ENCODE results near the gene CPSF3. TPM values are rescaled to one million over a fixed set of nuclear protein-coding genes. Genes with fewer than 3 reads are reported as not detected.

Gene CPSF3
- polyA plus RNA-seq, 1 experiment: 48.6 TPM

GRCh38 chr2:9451231-9451630, 27.8 kb downstream of the CPSF3 start:
- ChIA-PET CTCF (no interaction called here), POLR2A (no interaction called here)
- TF ChIP-seq CTCF (IDR thresholded peaks at IDR 0.05; ENCODE audit: low read depth, low read length): no peak
- Histone ChIP-seq H3K9me3 (ENCODE audit: control insufficient read depth, insufficient read depth, low read length) (no peaks in the 10 kb centered on the region; the same call in 1 of the 2 replicates), H3K27ac (ENCODE audit: low read depth, low read length) (no peak overlapping the region), H3K4me3 (ENCODE audit: low read depth, low read length) (no peak overlapping the region), H3K27me3 (ENCODE audit: control insufficient read depth, insufficient read depth, low read length) (no peaks in the 10 kb centered on the region)
- no peak for DNase-seq (ENCODE audit: low read depth, low spot score)

GRCh38 chr2:9460441-9461017, 37.1 kb downstream of the CPSF3 start:
- no peak for TF ChIP-seq CTCF (IDR thresholded peaks at IDR 0.05; ENCODE audit: low read depth, low read length)
- ChIA-PET CTCF (interaction anchor here (0.7 kb wide), 1 partner anchor 51 kb away, joined by 3 read pairs; no protein-coding TSS in a partner anchor), POLR2A (no interaction called here)
- Histone ChIP-seq H3K9me3 (ENCODE audit: control insufficient read depth, insufficient read depth, low read length) (no peaks in the 10 kb centered on the region), H3K4me3 (ENCODE audit: low read depth, low read length) (no peak overlapping the region), H3K27ac (ENCODE audit: low read depth, low read length) (no peak overlapping the region), H3K27me3 (ENCODE audit: control insufficient read depth, insufficient read depth, low read length) (no peaks in the 10 kb centered on the region)
- no peak for DNase-seq (ENCODE audit: low read depth, low spot score)

- no peak for DNase-seq (ENCODE audit: low read depth, low spot score)
- no peaks in the 10 kb centered on the region; the same call in 1 of the 2 replicates for H3K9me3 ChIP-seq (ENCODE audit: control insufficient read depth, insufficient read depth, low read length)
- no peak overlapping the region for H3K27ac ChIP-seq (ENCODE audit: low read depth, low read length)
- ChIA-PET POLR2A (no interaction called here), CTCF (interaction anchor here (0.7 kb wide), 1 partner anchor 52 kb away, joined by 3 read pairs; no protein-coding TSS in a partner anchor)
- no peak overlapping the region for H3K4me3 ChIP-seq (ENCODE audit: low read depth, low read length)
- no peak for TF ChIP-seq CTCF (IDR thresholded peaks at IDR 0.05; ENCODE audit: low read depth, low read length)
- no peaks in the 10 kb centered on the region for H3K27me3 ChIP-seq (ENCODE audit: control insufficient read depth, insufficient read depth, low read length)
Measured at GRCh38 chr2:9461079-9461478, 37.6 kb downstream of the CPSF3 start.

DNA sequence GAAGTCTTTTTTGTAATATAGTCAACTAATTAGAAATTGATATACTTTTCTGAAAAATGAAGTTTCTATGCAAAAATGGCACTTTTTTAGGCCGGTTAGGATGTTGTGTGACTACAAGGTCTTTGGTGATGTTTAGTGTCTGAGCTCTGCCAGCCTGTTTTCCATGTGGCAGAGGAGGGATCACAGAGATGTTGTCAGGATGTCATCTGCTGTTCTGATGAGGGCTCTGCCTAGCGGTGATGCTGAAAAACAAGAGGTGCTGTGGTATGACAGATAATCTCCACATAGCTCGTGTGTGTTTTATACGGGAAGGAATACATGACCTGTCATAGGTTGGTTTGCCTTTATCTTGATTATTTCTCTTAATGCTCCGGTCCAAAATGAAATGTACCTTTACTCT, 38.9 kb downstream of the CPSF3 start:
- Histone ChIP-seq H3K9me3 (ENCODE audit: control insufficient read depth, insufficient read depth, low read length) (no peaks in the 10 kb centered on the region; the same call in 1 of the 2 replicates), H3K4me3 (ENCODE audit: low read depth, low read length) (no peak overlapping the region), H3K27me3 (ENCODE audit: control insufficient read depth, insufficient read depth, low read length) (no peaks in the 10 kb centered on the region), H3K27ac (ENCODE audit: low read depth, low read length) (no peak overlapping the region)
- no peak for DNase-seq (ENCODE audit: low read depth, low spot score)
- no peak for TF ChIP-seq CTCF (IDR thresholded peaks at IDR 0.05; ENCODE audit: low read depth, low read length)
- CTCF ChIA-PET: no interaction called here
- POLR2A ChIA-PET: no interaction called here

DNA sequence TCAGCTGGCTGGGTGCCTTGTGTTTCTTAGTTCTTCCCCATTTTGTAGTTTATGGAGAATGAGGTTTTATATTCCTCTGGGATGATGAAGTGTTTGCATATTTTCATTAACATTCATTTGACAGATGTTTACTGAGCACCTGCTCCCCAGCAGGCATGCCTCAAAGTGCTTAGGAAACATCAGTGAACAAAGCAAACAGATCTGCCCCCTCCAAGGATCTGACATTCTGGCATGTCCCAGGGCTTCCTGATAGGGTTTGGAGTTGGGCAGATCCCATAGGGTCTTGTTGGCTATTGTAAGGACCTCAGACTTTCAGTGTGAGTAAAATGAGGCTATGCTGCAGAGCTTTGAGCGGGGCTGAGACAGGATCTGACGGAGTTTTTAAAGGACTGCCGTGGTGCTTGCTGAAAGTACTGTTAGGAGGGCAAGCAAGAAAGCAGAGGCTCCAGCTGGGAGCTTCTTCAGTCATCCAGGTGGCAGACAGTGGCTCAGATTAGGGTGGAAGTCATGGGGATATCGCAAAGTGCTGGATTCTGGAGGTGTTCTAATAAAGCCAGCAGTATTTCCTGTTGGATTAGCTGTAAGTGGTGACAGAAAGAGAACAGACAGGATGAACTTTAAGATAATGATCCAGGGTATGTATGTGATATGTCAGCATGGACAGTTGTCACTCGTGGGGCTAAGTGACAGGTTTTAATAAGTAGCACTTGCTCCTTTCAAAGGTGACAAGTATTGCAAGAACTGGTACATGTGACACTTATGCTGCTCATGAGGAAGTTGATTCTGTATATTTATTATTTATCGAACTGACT, 39.6 kb downstream of the CPSF3 start:
- ChIA-PET CTCF (no interaction called here), POLR2A (no interaction called here)
- TF ChIP-seq CTCF (IDR thresholded peaks at IDR 0.05; ENCODE audit: low read depth, low read length): no peak
- Histone ChIP-seq H3K4me3 (ENCODE audit: low read depth, low read length) (no peak overlapping the region), H3K27me3 (ENCODE audit: control insufficient read depth, insufficient read depth, low read length) (no peaks in the 10 kb centered on the region), H3K9me3 (ENCODE audit: control insufficient read depth, insufficient read depth, low read length) (no peaks in the 10 kb centered on the region; the same call in 1 of the 2 replicates), H3K27ac (ENCODE audit: low read depth, low read length) (peak overlapping the region; percentile 42)
- no peak for DNase-seq (ENCODE audit: low read depth, low spot score)
